Caco-2 (cell line): ENCODE results near the gene CCL5. TPM values are rescaled to one million over a fixed set of nuclear protein-coding genes. Genes with fewer than 3 reads are reported as not detected.

Experiments used
- BruUV-seq: library from RNA; stranded (reverse); fragments of 400-500 nt; replicated peaks from 2 replicates; lab custom pipeline; 2021; lab: Mats Ljungman, UMichigan
- CTCF ChIA-PET: fragments of 300-600 bp; sonication (Branson Sonifier 250); formaldehyde crosslinking; loops from one replicate; lab custom pipeline; 2022; ENCODE audit warnings: antibody characterized with exemption; lab: Charles Lee
- POLR2A ChIA-PET: fragments of 300-600 bp; sonication (Branson Sonifier 250); formaldehyde crosslinking; loops from one replicate; lab custom pipeline; 2022; ENCODE audit warnings: antibody characterized with exemption; lab: Charles Lee
- DNase-seq, 2 experiments: peaks; one replicate each; pipeline versions ENCODE4 v3.0.0 to v3.0.0-alpha.2; 2020 to 2022
- H3K27me3 ChIP-seq: replicated peaks from 2 replicates; pipeline ENCODE4 v1.6.0; 2011; ENCODE audit warnings: low read length; ENCODE audit not compliant: control insufficient read depth, insufficient read depth
- H3K36me3 ChIP-seq: 2 replicates; pipeline ENCODE4 v1.5.1; 2011; ENCODE audit warnings: low read length; ENCODE audit not compliant: control insufficient read depth, insufficient read depth
- H3K4me1 ChIP-seq: fragments of 250-450 bp; sonication (Bioruptor Pico); 2 replicates; pipeline ENCODE4 v1.5.1; 2020; ENCODE audit warnings: mild to moderate bottlenecking
- H3K4me3 ChIP-seq: 2 replicates; pipeline ENCODE4 v1.5.1; 2011; ENCODE audit warnings: low read depth, mild to moderate bottlenecking, control low read depth, low read length
- H3K9me3 ChIP-seq: fragments of 250-450 bp; sonication (Bioruptor Pico); 2 replicates; pipeline ENCODE4 v1.5.1; 2020; ENCODE audit warnings: mild to moderate bottlenecking, moderate library complexity
- H3K27ac Mint-ChIP-seq: one replicate; pipeline ENCODE4 v1.8.0; 2022; ENCODE audit warnings: mixed read lengths; ENCODE audit not compliant: unreplicated experiment
- H3K27me3 Mint-ChIP-seq: one replicate; pipeline ENCODE4 v1.8.0; 2022; ENCODE audit warnings: mixed read lengths; ENCODE audit not compliant: insufficient read depth, unreplicated experiment
- H3K36me3 Mint-ChIP-seq: one replicate; pipeline ENCODE4 v1.8.0; 2022; ENCODE audit warnings: mild to moderate bottlenecking, mixed read lengths; ENCODE audit not compliant: insufficient read depth, unreplicated experiment
- H3K4me1 Mint-ChIP-seq: one replicate; pipeline ENCODE4 v1.8.0; 2022; ENCODE audit warnings: low read depth, mixed read lengths; ENCODE audit not compliant: unreplicated experiment
- H3K4me3 Mint-ChIP-seq: one replicate; pipeline ENCODE4 v1.8.0; 2022; ENCODE audit warnings: mild to moderate bottlenecking, moderate library complexity, mixed read lengths; ENCODE audit not compliant: unreplicated experiment
- H3K9me3 Mint-ChIP-seq: one replicate; pipeline ENCODE4 v1.8.0; 2022; ENCODE audit warnings: mixed read lengths; ENCODE audit not compliant: unreplicated experiment
- intact Hi-C: fragments of 100-400 bp; cut with micrococcal nuclease; formaldehyde crosslinking; loops from one replicate; pipeline ENCODE4 v1.10.0; 2022; ENCODE audit not compliant: unreplicated experiment
- total RNA-seq: library from RNA; stranded (reverse); gene quantifications from 2 replicates; pipeline ENCODE4 v1.2.3, GENCODE V29; 2022
- TF ChIP-seq, protein P1 (sequence below), 2 experiments: fragments of 200-600 bp in 1 of 2; IDR thresholded peaks; 1 replicate in 1 of 2; 2 replicates in 1 of 2; pipeline versions ENCODE4 v1.5.1 to v1.8.0; 2011 to 2022; ENCODE audit warnings: antibody characterized with exemption in 1 of 2, control low read depth in 1 of 2, inconsistent platforms in 1 of 2, low read depth in 1 of 2, low read length in 1 of 2, mild to moderate bottlenecking in 1 of 2, moderate library complexity in 1 of 2; ENCODE audit not compliant: insufficient read depth in 1 of 2, severe bottlenecking in 1 of 2, unreplicated experiment in 1 of 2

CCL5 gene
- total RNA-seq, 1 experiment from 2014 or later = not detected

DNA sequence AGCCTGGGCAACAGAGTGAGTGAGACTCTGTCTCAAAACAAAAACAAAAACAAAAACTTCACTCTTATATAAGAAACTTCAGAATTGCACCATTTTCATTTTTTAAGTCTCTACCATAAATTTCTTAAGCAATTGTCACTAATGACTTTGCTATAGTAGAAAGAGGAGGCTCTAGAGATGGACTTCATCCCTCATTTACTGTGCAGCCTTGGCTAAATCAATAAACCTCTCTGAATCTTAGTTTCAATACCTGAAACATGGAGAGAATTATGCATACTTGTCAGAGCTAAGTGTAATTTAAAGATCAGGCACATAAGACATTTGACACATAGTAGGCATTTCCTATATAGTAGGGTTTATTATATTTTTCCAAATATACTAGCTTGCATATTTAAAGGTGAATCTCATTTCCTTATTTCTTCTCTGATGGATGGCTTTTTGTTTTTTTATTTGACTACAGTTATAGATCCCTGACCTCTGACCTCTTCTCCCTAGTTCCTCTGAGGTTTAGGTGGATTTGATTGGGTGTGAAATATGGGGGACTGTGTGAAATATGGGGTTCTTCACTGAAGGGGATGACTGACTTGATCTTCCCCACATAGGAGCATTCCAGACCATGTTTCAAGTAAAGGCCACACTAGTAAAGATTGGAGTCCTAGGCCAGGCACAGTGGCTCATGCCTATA, 2.7 kb downstream of the CCL5 start:
- H3K4me3 Mint-ChIP-seq = no peak overlapping the region
- Histone ChIP-seq H3K27me3 (no peaks in the 10 kb centered on the region), H3K4me3 (no peak overlapping the region), H3K36me3 (no peaks in the 10 kb centered on the region), H3K9me3 (no peaks in the 10 kb centered on the region), H3K4me1 (peaks cover 5% of the 10 kb centered on the region; the same call in 1 of the 2 replicates)
- H3K27me3 Mint-ChIP-seq = no peaks in the 10 kb centered on the region
- no peak for DNase-seq
- ChIA-PET CTCF (no interaction called here), POLR2A (no interaction called here)
- no peak overlapping the region for H3K27ac Mint-ChIP-seq
- no peaks in the 10 kb centered on the region for H3K36me3 Mint-ChIP-seq
- no peaks in the 10 kb centered on the region for H3K4me1 Mint-ChIP-seq
- no TSS peak for BruUV-seq
- intact Hi-C loops = no loop called here
- no peaks in the 10 kb centered on the region for H3K9me3 Mint-ChIP-seq
- TF ChIP-seq, protein P1, sequence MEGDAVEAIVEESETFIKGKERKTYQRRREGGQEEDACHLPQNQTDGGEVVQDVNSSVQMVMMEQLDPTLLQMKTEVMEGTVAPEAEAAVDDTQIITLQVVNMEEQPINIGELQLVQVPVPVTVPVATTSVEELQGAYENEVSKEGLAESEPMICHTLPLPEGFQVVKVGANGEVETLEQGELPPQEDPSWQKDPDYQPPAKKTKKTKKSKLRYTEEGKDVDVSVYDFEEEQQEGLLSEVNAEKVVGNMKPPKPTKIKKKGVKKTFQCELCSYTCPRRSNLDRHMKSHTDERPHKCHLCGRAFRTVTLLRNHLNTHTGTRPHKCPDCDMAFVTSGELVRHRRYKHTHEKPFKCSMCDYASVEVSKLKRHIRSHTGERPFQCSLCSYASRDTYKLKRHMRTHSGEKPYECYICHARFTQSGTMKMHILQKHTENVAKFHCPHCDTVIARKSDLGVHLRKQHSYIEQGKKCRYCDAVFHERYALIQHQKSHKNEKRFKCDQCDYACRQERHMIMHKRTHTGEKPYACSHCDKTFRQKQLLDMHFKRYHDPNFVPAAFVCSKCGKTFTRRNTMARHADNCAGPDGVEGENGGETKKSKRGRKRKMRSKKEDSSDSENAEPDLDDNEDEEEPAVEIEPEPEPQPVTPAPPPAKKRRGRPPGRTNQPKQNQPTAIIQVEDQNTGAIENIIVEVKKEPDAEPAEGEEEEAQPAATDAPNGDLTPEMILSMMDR (IDR thresholded peaks at IDR 0.05; ENCODE audit: insufficient read depth in 1 of 2, low read depth in 1 of 2, low read length in 1 of 2, severe bottlenecking in 1 of 2, unreplicated experiment in 1 of 2) = no peak

DNA sequence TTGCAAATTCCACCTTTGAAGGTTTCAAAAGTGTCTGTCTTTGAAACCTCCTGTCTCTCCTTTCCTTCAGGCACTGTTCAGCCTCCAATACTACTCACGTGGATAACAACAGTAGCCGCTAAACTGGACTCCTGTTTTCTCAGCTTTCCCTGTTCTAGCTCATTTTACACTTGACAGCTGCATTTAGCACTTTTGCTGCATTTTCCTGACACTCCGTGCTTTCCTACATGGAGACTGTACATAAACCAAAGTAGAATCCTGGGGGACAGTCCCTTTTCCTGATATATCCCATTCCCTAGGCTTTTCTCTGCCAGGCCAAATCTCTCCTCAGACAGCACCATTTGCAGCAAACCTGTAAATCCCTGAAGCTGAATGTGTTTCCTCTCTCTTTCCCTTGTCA, 3.6 kb downstream of the CCL5 start:
- DNase-seq = no peak
- H3K27ac Mint-ChIP-seq = no peak overlapping the region
- Histone ChIP-seq H3K27me3 (no peaks in the 10 kb centered on the region), H3K9me3 (no peaks in the 10 kb centered on the region), H3K4me1 (peaks cover 5% of the 10 kb centered on the region; the same call in 1 of the 2 replicates), H3K4me3 (no peak overlapping the region), H3K36me3 (no peaks in the 10 kb centered on the region)
- H3K9me3 Mint-ChIP-seq = no peaks in the 10 kb centered on the region
- H3K4me1 Mint-ChIP-seq = no peaks in the 10 kb centered on the region
- H3K36me3 Mint-ChIP-seq = no peaks in the 10 kb centered on the region
- ChIA-PET POLR2A (no interaction called here), CTCF (no interaction called here)
- no TSS peak for BruUV-seq
- TF ChIP-seq, protein P1 (IDR thresholded peaks at IDR 0.05; ENCODE audit: insufficient read depth in 1 of 2, low read depth in 1 of 2, low read length in 1 of 2, severe bottlenecking in 1 of 2, unreplicated experiment in 1 of 2) = no peak
- H3K4me3 Mint-ChIP-seq = no peak overlapping the region
- no peaks in the 10 kb centered on the region for H3K27me3 Mint-ChIP-seq
- intact Hi-C loops = no loop called here

DNA sequence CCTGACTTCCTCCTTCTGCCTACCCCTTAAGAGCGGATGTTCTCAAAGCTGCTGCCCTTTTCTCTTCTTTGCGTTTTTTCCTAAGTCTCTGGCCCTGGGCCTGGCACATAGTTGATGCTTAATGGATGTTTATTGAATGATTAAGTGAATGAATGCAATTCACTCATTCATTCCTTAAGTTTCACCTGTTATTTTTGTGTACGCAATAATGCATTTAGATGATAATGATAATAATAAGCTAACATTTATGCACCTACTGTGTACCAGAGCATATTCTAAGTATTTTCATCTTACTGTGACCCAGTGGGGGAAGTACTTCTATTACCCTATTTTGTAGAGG, 4.4 kb downstream of the CCL5 start:
- no peaks in the 10 kb centered on the region for H3K36me3 ChIP-seq
- ChIA-PET CTCF (no interaction called here), POLR2A (no interaction called here)
- no peaks in the 10 kb centered on the region for H3K27me3 Mint-ChIP-seq
- TF ChIP-seq, protein P1 (IDR thresholded peaks at IDR 0.05; ENCODE audit: insufficient read depth in 1 of 2, low read depth in 1 of 2, low read length in 1 of 2, severe bottlenecking in 1 of 2, unreplicated experiment in 1 of 2) = no peak
- peaks cover 5% of the 10 kb centered on the region; the same call in 1 of the 2 replicates for H3K4me1 ChIP-seq
- H3K27ac Mint-ChIP-seq = no peak overlapping the region
- no peak for DNase-seq
- H3K9me3 ChIP-seq = no peaks in the 10 kb centered on the region
- H3K4me3 ChIP-seq = no peak overlapping the region
- intact Hi-C loops = no loop called here
- H3K9me3 Mint-ChIP-seq = no peaks in the 10 kb centered on the region
- no TSS peak for BruUV-seq
- H3K4me3 Mint-ChIP-seq = no peak overlapping the region
- H3K36me3 Mint-ChIP-seq = no peaks in the 10 kb centered on the region
- H3K27me3 ChIP-seq = no peaks in the 10 kb centered on the region
- no peaks in the 10 kb centered on the region for H3K4me1 Mint-ChIP-seq
